Measurements from ENCODE around the gene AKAP6. TPM values are rescaled to one million over a fixed set of nuclear protein-coding genes. Genes with fewer than 3 reads are reported as not detected.

Gene AKAP6
- total RNA-seq, 6 experiments from 2014 or later: 1.7 to 9.6 (median 4.3) TPM

DNA sequence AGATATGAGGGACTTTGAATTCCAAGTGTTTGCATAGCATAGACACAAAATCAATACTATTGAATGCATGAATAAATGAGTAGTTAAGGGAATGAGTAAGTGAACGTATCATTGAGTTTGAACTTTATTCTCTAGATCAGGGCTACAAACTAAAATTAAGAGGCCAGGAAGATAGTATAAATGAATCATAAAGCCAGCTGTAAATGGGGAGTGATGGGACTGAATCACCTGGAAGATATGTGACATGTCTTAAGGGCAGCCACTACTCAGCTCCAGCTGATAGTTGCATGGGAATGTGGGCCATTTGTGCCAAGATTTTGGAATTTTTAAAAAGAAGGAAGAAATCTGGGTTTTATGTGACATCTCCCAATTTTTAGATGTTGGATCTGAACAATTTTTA lies 229.9 kb downstream of the AKAP6 start:
- H3K4me1 ChIP-seq: peaks cover 0 to 16% (median 2%) of the 10 kb centered on the region in 4 donors
- H3K27me3 ChIP-seq: no peaks in the 10 kb centered on the region
- H3K4me3 ChIP-seq: no peak overlapping the region
- no peaks in the 10 kb centered on the region for H3K36me3 ChIP-seq
- intact Hi-C loops (cut with DNase I): no loop called here
- WGBS (ENCODE audit: insufficient coverage, low coverage, low lambda C conversion rate, missing lambda C conversion rate): 35% methylated on average over 1 of the region's 1 CpG
- H3K27ac ChIP-seq: no peak overlapping the region
- DNase-seq: no peak
- no peaks in the 10 kb centered on the region for H3K9me3 ChIP-seq
- TF ChIP-seq, protein P1, sequence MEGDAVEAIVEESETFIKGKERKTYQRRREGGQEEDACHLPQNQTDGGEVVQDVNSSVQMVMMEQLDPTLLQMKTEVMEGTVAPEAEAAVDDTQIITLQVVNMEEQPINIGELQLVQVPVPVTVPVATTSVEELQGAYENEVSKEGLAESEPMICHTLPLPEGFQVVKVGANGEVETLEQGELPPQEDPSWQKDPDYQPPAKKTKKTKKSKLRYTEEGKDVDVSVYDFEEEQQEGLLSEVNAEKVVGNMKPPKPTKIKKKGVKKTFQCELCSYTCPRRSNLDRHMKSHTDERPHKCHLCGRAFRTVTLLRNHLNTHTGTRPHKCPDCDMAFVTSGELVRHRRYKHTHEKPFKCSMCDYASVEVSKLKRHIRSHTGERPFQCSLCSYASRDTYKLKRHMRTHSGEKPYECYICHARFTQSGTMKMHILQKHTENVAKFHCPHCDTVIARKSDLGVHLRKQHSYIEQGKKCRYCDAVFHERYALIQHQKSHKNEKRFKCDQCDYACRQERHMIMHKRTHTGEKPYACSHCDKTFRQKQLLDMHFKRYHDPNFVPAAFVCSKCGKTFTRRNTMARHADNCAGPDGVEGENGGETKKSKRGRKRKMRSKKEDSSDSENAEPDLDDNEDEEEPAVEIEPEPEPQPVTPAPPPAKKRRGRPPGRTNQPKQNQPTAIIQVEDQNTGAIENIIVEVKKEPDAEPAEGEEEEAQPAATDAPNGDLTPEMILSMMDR (IDR thresholded peaks at IDR 0.05): no peak
- TF ChIP-seq POLR2A (IDR thresholded peaks at IDR 0.05): no peak
- peak in 1 of 4 donors; percentile 30 for ATAC-seq

DNA sequence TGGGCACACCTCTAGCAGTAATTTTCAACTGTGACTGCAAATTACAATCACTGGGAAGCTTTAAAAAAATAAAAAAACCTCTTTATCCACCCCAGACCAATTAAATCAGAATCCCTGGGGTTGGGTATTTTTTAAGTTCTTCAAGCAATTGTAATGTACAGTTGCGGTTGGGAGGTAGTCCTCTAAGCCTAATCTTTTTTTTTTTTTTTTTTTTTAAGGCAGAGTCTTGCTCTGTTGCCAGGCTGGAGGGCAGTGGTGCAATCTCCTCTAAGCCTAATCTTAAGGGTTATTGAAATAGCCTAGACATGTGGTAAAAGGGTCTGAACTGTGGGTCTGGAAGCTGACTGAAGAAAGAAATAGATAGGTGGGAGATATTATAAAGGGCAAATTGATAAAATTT lies 230.5 kb downstream of the AKAP6 start:
- 70% methylated on average over 1 of the region's 1 CpG for WGBS (ENCODE audit: insufficient coverage, low coverage, low lambda C conversion rate, missing lambda C conversion rate)
- Histone ChIP-seq H3K36me3 (no peaks in the 10 kb centered on the region), H3K27me3 (no peaks in the 10 kb centered on the region), H3K4me1 (peaks cover 0 to 18% (median 2%) of the 10 kb centered on the region in 4 donors), H3K9me3 (no peaks in the 10 kb centered on the region), H3K27ac (no peak overlapping the region), H3K4me3 (no peak overlapping the region)
- DNase-seq (no peak), ATAC-seq (peak in 1 of 4 donors; percentile 26)
- intact Hi-C loops (cut with DNase I): no loop called here
- no peak for TF ChIP-seq POLR2A (IDR thresholded peaks at IDR 0.05)
- TF ChIP-seq, protein P1 (IDR thresholded peaks at IDR 0.05): no peak

DNA sequence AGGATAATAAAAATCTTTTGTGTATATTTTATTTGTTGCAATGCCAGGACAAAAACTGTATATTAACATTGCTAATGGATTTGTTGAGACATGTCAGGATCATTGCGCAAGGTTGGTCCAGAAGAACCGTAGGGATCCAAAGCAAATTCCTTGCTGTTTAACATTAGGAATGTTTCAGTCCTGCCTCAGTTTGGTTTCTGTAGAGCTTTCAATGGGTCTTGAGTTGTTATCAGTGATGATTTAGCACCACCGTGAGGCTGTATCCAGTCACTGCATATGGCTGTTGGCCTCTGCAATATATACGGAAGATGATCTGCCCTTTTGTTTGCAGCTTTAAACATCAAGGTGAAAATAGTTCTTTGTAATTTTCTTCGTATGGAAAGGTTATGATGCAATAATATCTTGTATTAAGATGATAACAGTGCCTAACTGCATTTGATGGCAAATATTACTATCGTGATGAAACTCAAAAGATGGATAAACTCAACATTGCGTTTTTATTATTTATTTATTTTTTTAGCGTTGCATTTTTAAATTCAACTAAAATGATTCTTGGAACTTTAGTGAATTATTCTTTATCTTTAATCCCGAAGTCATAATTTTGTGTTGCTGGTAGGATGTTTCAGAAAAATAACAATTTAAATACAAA lies 231.2 kb downstream of the AKAP6 start:
- Histone ChIP-seq H3K9me3 (no peaks in the 10 kb centered on the region), H3K4me1 (peaks cover 0 to 24% (median 2%) of the 10 kb centered on the region in 4 donors), H3K36me3 (no peaks in the 10 kb centered on the region), H3K27me3 (no peaks in the 10 kb centered on the region), H3K27ac (no peak overlapping the region), H3K4me3 (no peak overlapping the region)
- 21% methylated on average over 9 of the region's 9 CpGs for WGBS (ENCODE audit: insufficient coverage, low coverage, low lambda C conversion rate, missing lambda C conversion rate)
- TF ChIP-seq POLR2A (IDR thresholded peaks at IDR 0.05): no peak
- TF ChIP-seq, protein P1 (IDR thresholded peaks at IDR 0.05): peak; percentile 86 to 96 (median 89)
- intact Hi-C loops (cut with DNase I): no loop called here
- DNase-seq (no peak), ATAC-seq (peak; percentile 97 to 99 (median 98))

DNA sequence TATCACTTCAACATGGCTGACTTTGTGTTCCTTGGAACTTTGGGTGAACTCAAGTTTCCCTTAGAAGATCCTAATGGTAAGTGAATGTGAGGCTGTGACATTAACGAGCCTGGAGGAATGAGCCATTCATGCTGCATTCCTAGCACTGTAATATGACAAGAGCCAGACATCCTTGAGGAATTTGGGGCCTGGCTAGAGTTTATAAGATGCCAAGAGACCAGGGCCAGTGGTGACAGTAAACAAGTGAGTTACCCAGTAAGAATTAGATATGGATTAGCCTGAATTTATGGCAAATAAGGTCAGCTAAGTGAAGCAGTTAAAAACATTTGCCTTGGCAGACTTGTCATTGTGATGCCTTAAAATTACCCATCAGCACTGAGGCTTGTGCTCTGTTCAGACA lies 232.4 kb downstream of the AKAP6 start:
- intact Hi-C loops (cut with DNase I): no loop called here
- Histone ChIP-seq H3K4me3 (no peak overlapping the region), H3K9me3 (no peaks in the 10 kb centered on the region), H3K4me1 (peaks cover 0 to 24% (median 2%) of the 10 kb centered on the region in 4 donors), H3K27ac (no peak overlapping the region), H3K27me3 (no peaks in the 10 kb centered on the region), H3K36me3 (no peaks in the 10 kb centered on the region)
- ATAC-seq (peak in 1 of 4 donors; percentile 12), DNase-seq (no peak)
- TF ChIP-seq, protein P1 (IDR thresholded peaks at IDR 0.05): no peak
- no peak for TF ChIP-seq POLR2A (IDR thresholded peaks at IDR 0.05)
- 23% methylated on average over 1 of the region's 1 CpG for WGBS (ENCODE audit: insufficient coverage, low coverage, low lambda C conversion rate, missing lambda C conversion rate)

Measured in right lobe of liver (tissue), 6 donors.